DOHH2 (cell line): ENCODE results near the gene UTS2B.

ENCODE experiments used
- EZH2phosphoT487 ChIP-seq: fragments of 200-600 bp; sonication (generic); IDR thresholded peaks from 2 replicates; pipeline ENCODE4 v1.6.1; 2017; ENCODE audit warnings: borderline replicate concordance, mild to moderate bottlenecking, antibody characterized with exemption, low read length, moderate library complexity, mixed read lengths
- TF ChIP-seq, protein P1 (sequence below): fragments of 200-600 bp; sonication (generic); IDR thresholded peaks from one replicate; pipeline ENCODE4 v1.5.1; 2014; ENCODE audit warnings: antibody characterized with exemption, mild to moderate bottlenecking, low read depth, low read length; ENCODE audit not compliant: poor library complexity, severe bottlenecking

DNA sequence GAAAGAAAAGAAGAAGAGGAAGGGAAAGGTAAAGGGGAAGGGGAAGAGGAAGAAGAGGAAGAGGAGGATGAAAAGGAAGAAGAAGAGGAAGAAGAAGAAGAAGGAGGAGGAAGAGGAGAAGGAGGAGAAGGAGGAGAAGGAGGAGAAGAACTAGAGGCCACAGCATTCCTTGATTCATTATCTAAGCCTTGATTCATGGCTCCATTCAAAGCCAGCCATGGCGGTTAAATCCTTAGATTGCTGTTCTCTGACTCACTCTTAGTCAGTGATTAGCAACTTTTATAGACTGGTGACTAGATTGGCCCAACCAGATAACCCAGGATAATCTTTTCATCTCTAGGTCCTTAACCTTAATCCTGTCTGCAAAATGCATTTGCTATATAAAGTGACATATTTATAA lies 83.7 kb downstream of the UTS2B start:
- TF ChIP-seq, protein P1, sequence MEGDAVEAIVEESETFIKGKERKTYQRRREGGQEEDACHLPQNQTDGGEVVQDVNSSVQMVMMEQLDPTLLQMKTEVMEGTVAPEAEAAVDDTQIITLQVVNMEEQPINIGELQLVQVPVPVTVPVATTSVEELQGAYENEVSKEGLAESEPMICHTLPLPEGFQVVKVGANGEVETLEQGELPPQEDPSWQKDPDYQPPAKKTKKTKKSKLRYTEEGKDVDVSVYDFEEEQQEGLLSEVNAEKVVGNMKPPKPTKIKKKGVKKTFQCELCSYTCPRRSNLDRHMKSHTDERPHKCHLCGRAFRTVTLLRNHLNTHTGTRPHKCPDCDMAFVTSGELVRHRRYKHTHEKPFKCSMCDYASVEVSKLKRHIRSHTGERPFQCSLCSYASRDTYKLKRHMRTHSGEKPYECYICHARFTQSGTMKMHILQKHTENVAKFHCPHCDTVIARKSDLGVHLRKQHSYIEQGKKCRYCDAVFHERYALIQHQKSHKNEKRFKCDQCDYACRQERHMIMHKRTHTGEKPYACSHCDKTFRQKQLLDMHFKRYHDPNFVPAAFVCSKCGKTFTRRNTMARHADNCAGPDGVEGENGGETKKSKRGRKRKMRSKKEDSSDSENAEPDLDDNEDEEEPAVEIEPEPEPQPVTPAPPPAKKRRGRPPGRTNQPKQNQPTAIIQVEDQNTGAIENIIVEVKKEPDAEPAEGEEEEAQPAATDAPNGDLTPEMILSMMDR = no peak
- no peak for TF ChIP-seq EZH2phosphoT487
